ENCODE results near the gene IFT88. TPM values are rescaled to one million over a fixed set of nuclear protein-coding genes. Genes with fewer than 3 reads are reported as not detected.

IFT88 gene
- polyA plus RNA-seq, 1 of the 3 experiments (the other 2 are of a cell fraction), result 6.2 TPM

DNA sequence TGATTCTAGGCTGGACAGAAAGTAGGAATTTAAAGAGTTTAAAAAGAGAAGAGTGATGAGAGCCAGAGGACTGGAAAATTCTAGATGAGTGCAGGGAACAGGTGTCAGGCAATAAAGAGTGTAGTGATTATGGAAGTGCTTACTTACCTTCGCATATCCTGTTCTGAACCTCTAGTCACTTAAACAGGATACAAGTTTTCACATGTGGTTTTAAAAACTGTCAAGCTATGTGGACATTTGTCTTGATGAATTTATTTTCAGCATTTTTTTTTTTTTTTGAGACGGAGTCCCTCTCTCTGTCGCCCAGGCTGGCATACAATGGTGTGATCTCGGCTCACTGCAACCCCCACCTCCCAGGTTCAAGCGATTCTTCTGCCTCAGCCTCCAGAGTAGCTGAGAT lies 102.2 kb downstream of the IFT88 start:
- CTCF ChIA-PET, result interaction anchor here (1.0 kb wide), 1 partner anchor 256 kb away, joined by 3 read pairs; no protein-coding TSS in a partner anchor

DNA sequence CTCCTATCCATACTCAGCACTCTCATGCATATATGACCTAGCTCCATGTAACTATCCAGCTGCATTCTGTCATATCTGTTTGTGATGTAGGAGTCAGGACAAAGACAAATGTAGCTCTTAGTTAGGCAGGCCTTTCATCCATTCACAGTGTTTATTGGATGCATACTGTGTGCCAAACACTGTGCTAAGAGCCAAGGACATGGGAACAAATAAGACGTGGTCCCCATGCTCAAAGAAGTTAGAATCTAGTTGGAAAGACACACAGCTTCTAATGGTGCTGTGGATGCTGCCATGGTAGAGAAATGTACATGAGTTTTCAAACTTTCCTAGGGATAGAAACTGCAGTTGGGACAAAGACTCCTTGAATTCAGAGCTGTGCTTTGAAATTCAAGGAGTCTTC lies 104.8 kb downstream of the IFT88 start:
- peaks cover 2 to 5% of the 10 kb centered on the region in 2 experiments for H3K36me3 ChIP-seq (replicated peaks in 1 of 2; ENCODE audit: control insufficient read depth in 1 of 2, insufficient read depth in 2 of 2, low read length in 1 of 2)
- H3F3A ChIP-seq (replicated peaks; ENCODE audit: insufficient read depth), result no peaks in the 10 kb centered on the region
- no peaks in the 10 kb centered on the region for H3K9me3 ChIP-seq
- H4K20me1 ChIP-seq (ENCODE audit: insufficient read depth), result no peaks in the 10 kb centered on the region
- H3K27me3 ChIP-seq (ENCODE audit: insufficient read depth), result no peaks in the 10 kb centered on the region
- WGBS (ENCODE audit: low lambda C conversion rate), result 71% methylated on average over 1 of the region's 1 CpG
- POLR2A ChIA-PET, result no interaction called here
- no peak overlapping the region for H3K4me3 ChIP-seq (ENCODE audit: low read depth in 2 of 2, low read length in 1 of 2)
- no peak overlapping the region for H2AFZ ChIP-seq (ENCODE audit: low read depth)
- DNase-seq, result no peak
- no peak overlapping the region for H3K4me2 ChIP-seq
- H3K4me1 ChIP-seq (ENCODE audit: control insufficient read depth in 1 of 2, insufficient read depth in 2 of 2, low read depth in 1 of 2, low read length in 1 of 2), result no peaks in the 10 kb centered on the region
- no peaks in the 10 kb centered on the region for H3K79me2 ChIP-seq (ENCODE audit: insufficient read depth)
- H3K9me2 ChIP-seq, result no peaks in the 10 kb centered on the region
- no peak overlapping the region for H3K27ac ChIP-seq (ENCODE audit: low read depth in 2 of 2, low read length in 1 of 2)
- H3K9ac ChIP-seq, result no peak overlapping the region
- CTCF ChIA-PET, result no interaction called here
- TF ChIP-seq, protein P1, sequence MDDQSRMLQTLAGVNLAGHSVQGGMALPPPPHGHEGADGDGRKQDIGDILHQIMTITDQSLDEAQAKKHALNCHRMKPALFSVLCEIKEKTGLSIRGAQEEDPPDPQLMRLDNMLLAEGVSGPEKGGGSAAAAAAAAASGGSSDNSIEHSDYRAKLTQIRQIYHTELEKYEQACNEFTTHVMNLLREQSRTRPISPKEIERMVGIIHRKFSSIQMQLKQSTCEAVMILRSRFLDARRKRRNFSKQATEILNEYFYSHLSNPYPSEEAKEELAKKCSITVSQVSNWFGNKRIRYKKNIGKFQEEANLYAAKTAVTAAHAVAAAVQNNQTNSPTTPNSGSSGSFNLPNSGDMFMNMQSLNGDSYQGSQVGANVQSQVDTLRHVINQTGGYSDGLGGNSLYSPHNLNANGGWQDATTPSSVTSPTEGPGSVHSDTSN (IDR thresholded peaks at IDR 0.05), result no peak
- TF ChIP-seq TCF12 (IDR thresholded peaks at IDR 0.05), result no peak
- TF ChIP-seq, protein P2, sequence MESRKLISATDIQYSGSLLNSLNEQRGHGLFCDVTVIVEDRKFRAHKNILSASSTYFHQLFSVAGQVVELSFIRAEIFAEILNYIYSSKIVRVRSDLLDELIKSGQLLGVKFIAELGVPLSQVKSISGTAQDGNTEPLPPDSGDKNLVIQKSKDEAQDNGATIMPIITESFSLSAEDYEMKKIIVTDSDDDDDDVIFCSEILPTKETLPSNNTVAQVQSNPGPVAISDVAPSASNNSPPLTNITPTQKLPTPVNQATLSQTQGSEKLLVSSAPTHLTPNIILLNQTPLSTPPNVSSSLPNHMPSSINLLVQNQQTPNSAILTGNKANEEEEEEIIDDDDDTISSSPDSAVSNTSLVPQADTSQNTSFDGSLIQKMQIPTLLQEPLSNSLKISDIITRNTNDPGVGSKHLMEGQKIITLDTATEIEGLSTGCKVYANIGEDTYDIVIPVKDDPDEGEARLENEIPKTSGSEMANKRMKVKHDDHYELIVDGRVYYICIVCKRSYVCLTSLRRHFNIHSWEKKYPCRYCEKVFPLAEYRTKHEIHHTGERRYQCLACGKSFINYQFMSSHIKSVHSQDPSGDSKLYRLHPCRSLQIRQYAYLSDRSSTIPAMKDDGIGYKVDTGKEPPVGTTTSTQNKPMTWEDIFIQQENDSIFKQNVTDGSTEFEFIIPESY (IDR thresholded peaks at IDR 0.05; ENCODE audit: borderline replicate concordance, low read depth), result no peak
- TF ChIP-seq, protein P3, sequence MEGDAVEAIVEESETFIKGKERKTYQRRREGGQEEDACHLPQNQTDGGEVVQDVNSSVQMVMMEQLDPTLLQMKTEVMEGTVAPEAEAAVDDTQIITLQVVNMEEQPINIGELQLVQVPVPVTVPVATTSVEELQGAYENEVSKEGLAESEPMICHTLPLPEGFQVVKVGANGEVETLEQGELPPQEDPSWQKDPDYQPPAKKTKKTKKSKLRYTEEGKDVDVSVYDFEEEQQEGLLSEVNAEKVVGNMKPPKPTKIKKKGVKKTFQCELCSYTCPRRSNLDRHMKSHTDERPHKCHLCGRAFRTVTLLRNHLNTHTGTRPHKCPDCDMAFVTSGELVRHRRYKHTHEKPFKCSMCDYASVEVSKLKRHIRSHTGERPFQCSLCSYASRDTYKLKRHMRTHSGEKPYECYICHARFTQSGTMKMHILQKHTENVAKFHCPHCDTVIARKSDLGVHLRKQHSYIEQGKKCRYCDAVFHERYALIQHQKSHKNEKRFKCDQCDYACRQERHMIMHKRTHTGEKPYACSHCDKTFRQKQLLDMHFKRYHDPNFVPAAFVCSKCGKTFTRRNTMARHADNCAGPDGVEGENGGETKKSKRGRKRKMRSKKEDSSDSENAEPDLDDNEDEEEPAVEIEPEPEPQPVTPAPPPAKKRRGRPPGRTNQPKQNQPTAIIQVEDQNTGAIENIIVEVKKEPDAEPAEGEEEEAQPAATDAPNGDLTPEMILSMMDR (IDR thresholded peaks at IDR 0.05), result no peak
- TF ChIP-seq RAD21 (IDR thresholded peaks at IDR 0.05; ENCODE audit: low read length), result no peak
- TF ChIP-seq TEAD4 (IDR thresholded peaks at IDR 0.05; ENCODE audit: borderline replicate concordance, insufficient read depth), result no peak
- TF ChIP-seq TAF1 (IDR thresholded peaks at IDR 0.05; ENCODE audit: borderline replicate concordance, low read depth, low read length), result no peak
- TF ChIP-seq, protein P4, sequence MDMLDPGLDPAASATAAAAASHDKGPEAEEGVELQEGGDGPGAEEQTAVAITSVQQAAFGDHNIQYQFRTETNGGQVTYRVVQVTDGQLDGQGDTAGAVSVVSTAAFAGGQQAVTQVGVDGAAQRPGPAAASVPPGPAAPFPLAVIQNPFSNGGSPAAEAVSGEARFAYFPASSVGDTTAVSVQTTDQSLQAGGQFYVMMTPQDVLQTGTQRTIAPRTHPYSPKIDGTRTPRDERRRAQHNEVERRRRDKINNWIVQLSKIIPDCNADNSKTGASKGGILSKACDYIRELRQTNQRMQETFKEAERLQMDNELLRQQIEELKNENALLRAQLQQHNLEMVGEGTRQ (IDR thresholded peaks at IDR 0.05; ENCODE audit: borderline replicate concordance, low read depth, low read length), result no peak

More for the DNA sequence above, 102.2 kb downstream of the IFT88 start:
- H3K9me2 ChIP-seq, result no peaks in the 10 kb centered on the region
- POLR2A ChIA-PET, result no interaction called here
- H3K27me3 ChIP-seq (ENCODE audit: insufficient read depth), result no peaks in the 10 kb centered on the region
- H3K36me3 ChIP-seq (replicated peaks in 1 of 2; ENCODE audit: control insufficient read depth in 1 of 2, insufficient read depth in 2 of 2, low read length in 1 of 2), result peaks cover 2 to 5% of the 10 kb centered on the region in 2 experiments
- H3K79me2 ChIP-seq (ENCODE audit: insufficient read depth), result no peaks in the 10 kb centered on the region
- H3K9ac ChIP-seq, result no peak overlapping the region
- no peaks in the 10 kb centered on the region for H3F3A ChIP-seq (replicated peaks; ENCODE audit: insufficient read depth)
- no peaks in the 10 kb centered on the region for H3K4me1 ChIP-seq (ENCODE audit: control insufficient read depth in 1 of 2, insufficient read depth in 2 of 2, low read depth in 1 of 2, low read length in 1 of 2)
- no peaks in the 10 kb centered on the region for H4K20me1 ChIP-seq (ENCODE audit: insufficient read depth)
- H3K27ac ChIP-seq (ENCODE audit: low read depth in 2 of 2, low read length in 1 of 2), result no peak overlapping the region
- DNase-seq, result no peak
- H3K4me3 ChIP-seq (ENCODE audit: low read depth in 2 of 2, low read length in 1 of 2), result no peak overlapping the region
- TF ChIP-seq, protein P5, sequence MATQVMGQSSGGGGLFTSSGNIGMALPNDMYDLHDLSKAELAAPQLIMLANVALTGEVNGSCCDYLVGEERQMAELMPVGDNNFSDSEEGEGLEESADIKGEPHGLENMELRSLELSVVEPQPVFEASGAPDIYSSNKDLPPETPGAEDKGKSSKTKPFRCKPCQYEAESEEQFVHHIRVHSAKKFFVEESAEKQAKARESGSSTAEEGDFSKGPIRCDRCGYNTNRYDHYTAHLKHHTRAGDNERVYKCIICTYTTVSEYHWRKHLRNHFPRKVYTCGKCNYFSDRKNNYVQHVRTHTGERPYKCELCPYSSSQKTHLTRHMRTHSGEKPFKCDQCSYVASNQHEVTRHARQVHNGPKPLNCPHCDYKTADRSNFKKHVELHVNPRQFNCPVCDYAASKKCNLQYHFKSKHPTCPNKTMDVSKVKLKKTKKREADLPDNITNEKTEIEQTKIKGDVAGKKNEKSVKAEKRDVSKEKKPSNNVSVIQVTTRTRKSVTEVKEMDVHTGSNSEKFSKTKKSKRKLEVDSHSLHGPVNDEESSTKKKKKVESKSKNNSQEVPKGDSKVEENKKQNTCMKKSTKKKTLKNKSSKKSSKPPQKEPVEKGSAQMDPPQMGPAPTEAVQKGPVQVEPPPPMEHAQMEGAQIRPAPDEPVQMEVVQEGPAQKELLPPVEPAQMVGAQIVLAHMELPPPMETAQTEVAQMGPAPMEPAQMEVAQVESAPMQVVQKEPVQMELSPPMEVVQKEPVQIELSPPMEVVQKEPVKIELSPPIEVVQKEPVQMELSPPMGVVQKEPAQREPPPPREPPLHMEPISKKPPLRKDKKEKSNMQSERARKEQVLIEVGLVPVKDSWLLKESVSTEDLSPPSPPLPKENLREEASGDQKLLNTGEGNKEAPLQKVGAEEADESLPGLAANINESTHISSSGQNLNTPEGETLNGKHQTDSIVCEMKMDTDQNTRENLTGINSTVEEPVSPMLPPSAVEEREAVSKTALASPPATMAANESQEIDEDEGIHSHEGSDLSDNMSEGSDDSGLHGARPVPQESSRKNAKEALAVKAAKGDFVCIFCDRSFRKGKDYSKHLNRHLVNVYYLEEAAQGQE (IDR thresholded peaks at IDR 0.05; ENCODE audit: low read depth, low read length), result no peak
- TF ChIP-seq, protein P6, sequence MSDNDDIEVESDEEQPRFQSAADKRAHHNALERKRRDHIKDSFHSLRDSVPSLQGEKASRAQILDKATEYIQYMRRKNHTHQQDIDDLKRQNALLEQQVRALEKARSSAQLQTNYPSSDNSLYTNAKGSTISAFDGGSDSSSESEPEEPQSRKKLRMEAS (IDR thresholded peaks at IDR 0.05; ENCODE audit: low read depth), result no peak
- TF ChIP-seq, protein P3 (IDR thresholded peaks at IDR 0.05), result no peak
- H3K9me3 ChIP-seq, result no peaks in the 10 kb centered on the region
- H3K4me2 ChIP-seq, result no peak overlapping the region
- H2AFZ ChIP-seq (ENCODE audit: low read depth), result no peak overlapping the region
- 95% methylated on average over 5 of the region's 5 CpGs for WGBS (ENCODE audit: low lambda C conversion rate)
